PC-9 (cell line): Measurements from ENCODE around the gene CTDSP1. TPM values are rescaled to one million over a fixed set of nuclear protein-coding genes. Genes with fewer than 3 reads are reported as not detected.

Experiments
- BruUV-seq: library from RNA; stranded (reverse); fragments of 400-500 nt; replicated peaks from 2 replicates; lab custom pipeline; 2021; lab: Mats Ljungman, UMichigan
- CTCF ChIA-PET: fragments of 300-600 bp; sonication (Branson Sonifier 250); formaldehyde crosslinking; loops from one replicate; lab custom pipeline; 2022; ENCODE audit warnings: antibody characterized with exemption; lab: Charles Lee
- POLR2A ChIA-PET: fragments of 300-600 bp; sonication (Branson Sonifier 250); formaldehyde crosslinking; loops from one replicate; lab custom pipeline; 2022; ENCODE audit warnings: antibody characterized with exemption; ENCODE audit not compliant: unreplicated experiment; lab: Charles Lee
- DNase-seq, 2 experiments: peaks; one replicate each; pipeline versions ENCODE4 v3.0.0 to v3.0.0-alpha.2; 2015 to 2022; ENCODE audit warnings: mixed read lengths in 1 of 2
- H2AFZ ChIP-seq: fragments of 200-600 bp; sonication (generic); 2 replicates; pipeline ENCODE4 v1.8.1; 2017; ENCODE audit warnings: antibody characterized with exemption
- H3F3A ChIP-seq: fragments of 200-600 bp; sonication (generic); 2 replicates; pipeline ENCODE4 v1.8.1; 2017; ENCODE audit warnings: antibody characterized with exemption, mild to moderate bottlenecking, low read depth; ENCODE audit not compliant: insufficient read depth
- H3K27ac ChIP-seq: fragments of 200-600 bp; sonication (generic); 2 replicates; pipeline ENCODE4 v1.6.1; 2016; ENCODE audit warnings: mixed run types
- H3K27me3 ChIP-seq: fragments of 200-600 bp; sonication (generic); 2 replicates; pipeline ENCODE4 v1.6.1; 2016; ENCODE audit warnings: low read depth, mixed run types; ENCODE audit not compliant: insufficient read depth
- H3K36me3 ChIP-seq: fragments of 200-600 bp; sonication (generic); 2 replicates; pipeline ENCODE4 v1.6.1; 2016; ENCODE audit warnings: low read depth, mixed run types
- H3K4me1 ChIP-seq: fragments of 200-600 bp; sonication (generic); replicated peaks from 2 replicates; pipeline ENCODE4 v1.6.1; 2016; ENCODE audit warnings: mixed run types; ENCODE audit not compliant: insufficient read depth
- H3K4me2 ChIP-seq: fragments of 200-600 bp; sonication (generic); 2 replicates; pipeline ENCODE4 v1.6.1; 2017; ENCODE audit warnings: mixed run types
- H3K4me3 ChIP-seq: fragments of 200-600 bp; sonication (generic); 2 replicates; pipeline ENCODE4 v1.6.1; 2016; ENCODE audit warnings: mixed run types
- H3K79me2 ChIP-seq: fragments of 200-600 bp; sonication (generic); 2 replicates; pipeline ENCODE4 v1.6.1; 2017; ENCODE audit warnings: low read depth, mixed run types
- H3K9me2 ChIP-seq: fragments of 200-600 bp; sonication (generic); 2 replicates; pipeline ENCODE4 v1.8.1; 2017; ENCODE audit warnings: mild to moderate bottlenecking; ENCODE audit not compliant: insufficient read depth
- H3K9me3 ChIP-seq: fragments of 200-600 bp; sonication (generic); 2 replicates; pipeline ENCODE4 v1.8.1; 2016; ENCODE audit warnings: low read depth; ENCODE audit not compliant: insufficient read depth
- H4K20me1 ChIP-seq: fragments of 200-600 bp; sonication (generic); 2 replicates; pipeline ENCODE4 v1.8.1; 2017; ENCODE audit not compliant: insufficient read depth
- EZH2 ChIP-seq: fragments of 200-600 bp; sonication (generic); IDR thresholded peaks from 2 replicates; pipeline ENCODE4 v1.8.0; 2017; ENCODE audit warnings: antibody characterized with exemption, low read depth
- intact Hi-C: fragments of 100-400 bp; cut with micrococcal nuclease; formaldehyde crosslinking; loops from one replicate; pipeline ENCODE4 v1.10.0; 2022; ENCODE audit not compliant: unreplicated experiment
- total RNA-seq: library from RNA; stranded (reverse); gene quantifications from 2 replicates; pipeline ENCODE4 v1.2.3, GENCODE V29; 2021
- TF ChIP-seq, protein P1 (sequence below): fragments of 200-600 bp; sonication (generic); conservative IDR thresholded peaks from 2 replicates; pipeline ENCODE4 v1.6.1; 2017; ENCODE audit warnings: mixed run types, antibody characterized with exemption, mild to moderate bottlenecking, moderate library complexity

CTDSP1 gene
- total RNA-seq, 1 experiment from 2014 or later, result 61.8 TPM

DNA sequence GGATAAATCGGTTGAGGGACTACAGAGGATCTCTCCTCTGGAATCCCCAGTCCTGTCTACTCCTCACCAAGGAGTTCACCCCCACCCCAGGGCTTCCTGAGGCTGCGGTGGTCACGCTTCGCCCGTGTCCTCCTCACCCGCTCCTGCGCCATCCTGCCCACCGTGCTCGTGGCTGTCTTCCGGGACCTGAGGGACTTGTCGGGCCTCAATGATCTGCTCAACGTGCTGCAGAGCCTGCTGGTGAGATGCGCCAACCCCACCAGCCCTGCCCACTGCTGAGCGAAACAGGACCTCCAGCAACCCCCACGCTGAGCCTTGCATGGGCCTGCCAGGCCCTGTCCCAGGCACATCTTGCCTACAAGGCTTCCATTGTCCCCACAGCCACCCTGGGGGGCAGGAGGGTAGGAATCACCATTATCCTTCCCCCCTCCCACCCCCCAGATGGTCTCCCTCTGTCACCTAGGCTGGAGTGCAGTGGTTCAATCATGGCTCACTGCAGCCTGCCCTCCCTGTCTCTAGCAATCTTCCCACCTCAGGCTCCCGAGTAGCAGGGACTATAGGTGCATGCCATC lies 6.7 kb upstream of the CTDSP1 start:
- H3K27ac ChIP-seq, result no peak overlapping the region
- H3K4me2 ChIP-seq, result no peak overlapping the region
- H3K36me3 ChIP-seq, result no peaks in the 10 kb centered on the region
- H3K4me3 ChIP-seq, result no peak overlapping the region
- no peaks in the 10 kb centered on the region for H4K20me1 ChIP-seq
- intact Hi-C loops, result no loop called here
- peaks cover 18% of the 10 kb centered on the region for H3K4me1 ChIP-seq
- DNase-seq, result no peak
- peaks cover 21% of the 10 kb centered on the region; the same call in 1 of the 2 replicates for H3F3A ChIP-seq
- ChIA-PET POLR2A (no interaction called here), CTCF (interaction anchor here (0.8 kb wide), 1 partner anchor 110 kb away, joined by 3 read pairs; no protein-coding TSS in a partner anchor)
- no peaks in the 10 kb centered on the region for H3K27me3 ChIP-seq
- peaks cover 11% of the 10 kb centered on the region; the same call in 1 of the 2 replicates for H3K79me2 ChIP-seq
- no peaks in the 10 kb centered on the region for H3K9me3 ChIP-seq
- H2AFZ ChIP-seq, result no peak overlapping the region
- H3K9me2 ChIP-seq, result no peaks in the 10 kb centered on the region
- BruUV-seq, result no TSS peak
- no peak for TF ChIP-seq EZH2
- TF ChIP-seq, protein P1, sequence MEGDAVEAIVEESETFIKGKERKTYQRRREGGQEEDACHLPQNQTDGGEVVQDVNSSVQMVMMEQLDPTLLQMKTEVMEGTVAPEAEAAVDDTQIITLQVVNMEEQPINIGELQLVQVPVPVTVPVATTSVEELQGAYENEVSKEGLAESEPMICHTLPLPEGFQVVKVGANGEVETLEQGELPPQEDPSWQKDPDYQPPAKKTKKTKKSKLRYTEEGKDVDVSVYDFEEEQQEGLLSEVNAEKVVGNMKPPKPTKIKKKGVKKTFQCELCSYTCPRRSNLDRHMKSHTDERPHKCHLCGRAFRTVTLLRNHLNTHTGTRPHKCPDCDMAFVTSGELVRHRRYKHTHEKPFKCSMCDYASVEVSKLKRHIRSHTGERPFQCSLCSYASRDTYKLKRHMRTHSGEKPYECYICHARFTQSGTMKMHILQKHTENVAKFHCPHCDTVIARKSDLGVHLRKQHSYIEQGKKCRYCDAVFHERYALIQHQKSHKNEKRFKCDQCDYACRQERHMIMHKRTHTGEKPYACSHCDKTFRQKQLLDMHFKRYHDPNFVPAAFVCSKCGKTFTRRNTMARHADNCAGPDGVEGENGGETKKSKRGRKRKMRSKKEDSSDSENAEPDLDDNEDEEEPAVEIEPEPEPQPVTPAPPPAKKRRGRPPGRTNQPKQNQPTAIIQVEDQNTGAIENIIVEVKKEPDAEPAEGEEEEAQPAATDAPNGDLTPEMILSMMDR, result no peak

DNA sequence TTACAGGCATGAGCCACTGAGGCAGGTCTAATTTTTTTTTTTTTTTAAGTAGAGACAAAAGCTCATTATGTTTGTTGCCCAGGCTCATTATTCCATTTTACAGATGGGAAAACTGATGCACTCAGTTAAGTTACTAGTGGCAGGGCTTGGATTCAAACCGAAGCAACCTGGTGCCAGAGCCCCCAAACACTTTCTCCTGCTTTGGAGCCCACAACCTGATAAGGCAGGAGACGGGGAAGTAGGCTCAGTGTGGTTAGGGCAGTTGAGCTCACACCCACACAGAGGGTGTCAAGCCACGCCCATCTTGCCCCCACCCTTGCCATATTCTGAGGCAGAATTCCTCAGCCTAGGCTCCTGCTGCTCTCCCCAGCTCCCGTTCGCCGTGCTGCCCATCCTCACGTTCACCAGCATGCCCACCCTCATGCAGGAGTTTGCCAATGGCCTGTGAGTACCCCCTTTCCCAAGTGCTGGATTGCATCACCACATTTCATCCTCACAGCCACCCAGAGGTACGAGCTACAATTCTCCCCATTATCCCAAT lies 5.8 kb upstream of the CTDSP1 start:
- ChIA-PET POLR2A (no interaction called here), CTCF (interaction anchor here (0.6 to 0.9 kb wide), 4 partner anchors 92 to 205 kb away, joined by 3 to 10 read pairs (median 3); no protein-coding TSS in a partner anchor)
- H3K27me3 ChIP-seq, result no peaks in the 10 kb centered on the region
- no peak overlapping the region for H2AFZ ChIP-seq
- H4K20me1 ChIP-seq, result no peaks in the 10 kb centered on the region
- no peak for DNase-seq
- no peaks in the 10 kb centered on the region for H3K9me2 ChIP-seq
- H3K4me3 ChIP-seq, result no peak overlapping the region
- no peak for TF ChIP-seq EZH2
- TF ChIP-seq, protein P1, result no peak
- BruUV-seq, result no TSS peak
- peaks cover 24% of the 10 kb centered on the region; the same call in 1 of the 2 replicates for H3F3A ChIP-seq
- H3K4me1 ChIP-seq, result peaks cover 18% of the 10 kb centered on the region
- no peaks in the 10 kb centered on the region for H3K36me3 ChIP-seq
- no peak overlapping the region for H3K27ac ChIP-seq
- H3K4me2 ChIP-seq, result no peak overlapping the region
- peaks cover 16% of the 10 kb centered on the region; the same call in 1 of the 2 replicates for H3K79me2 ChIP-seq
- intact Hi-C loops, result no loop called here
- no peaks in the 10 kb centered on the region for H3K9me3 ChIP-seq

DNA sequence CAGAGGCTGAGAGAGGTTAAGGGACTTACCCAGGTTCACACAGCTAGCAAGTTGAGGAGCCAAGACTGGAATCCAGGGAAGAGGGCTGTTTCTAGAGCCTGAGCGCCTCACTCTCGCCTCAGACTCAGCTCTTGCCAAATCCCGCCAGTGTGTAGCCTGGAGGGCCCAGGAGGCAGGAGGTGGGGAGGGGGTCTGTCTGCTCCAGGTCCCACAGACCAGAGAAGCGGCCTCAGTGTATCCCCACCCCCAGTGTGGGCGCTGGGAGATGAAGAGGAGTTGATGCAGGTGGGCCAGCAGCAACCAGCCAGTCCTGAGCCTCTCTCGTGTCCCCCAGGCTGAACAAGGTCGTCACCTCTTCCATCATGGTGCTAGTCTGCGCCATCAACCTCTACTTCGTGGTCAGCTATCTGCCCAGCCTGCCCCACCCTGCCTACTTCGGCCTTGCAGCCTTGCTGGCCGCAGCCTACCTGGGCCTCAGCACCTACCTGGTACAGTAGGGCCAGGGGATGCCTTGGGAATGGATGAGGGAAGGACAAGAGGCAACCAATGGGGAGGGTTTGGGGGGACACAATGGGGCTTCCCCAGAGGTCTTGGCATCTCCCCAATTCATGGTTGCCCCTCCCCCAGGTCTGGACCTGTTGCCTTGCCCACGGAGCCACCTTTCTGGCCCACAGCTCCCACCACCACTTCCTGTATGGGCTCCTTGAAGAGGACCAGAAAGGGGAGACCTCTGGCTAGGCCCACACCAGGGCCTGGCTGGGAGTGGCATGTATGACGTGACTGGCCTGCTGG lies 5.2 kb upstream of the CTDSP1 start:
- CTCF ChIA-PET, result interaction anchor here (0.6 to 0.9 kb wide), 3 partner anchors 92 to 205 kb away, joined by 3 to 10 read pairs (median 3); no protein-coding TSS in a partner anchor
- intact Hi-C loops, result loop anchor here (5.0 kb wide), 4 partner anchors 37 to 607 kb away; partner anchors contain the start of genes CATIP and CXCR1

More for the DNA sequence above, 5.2 kb upstream of the CTDSP1 start:
- Histone ChIP-seq H3K4me1 (peaks cover 18% of the 10 kb centered on the region), H3K27ac (no peak overlapping the region), H3K9me3 (no peaks in the 10 kb centered on the region), H3F3A (peaks cover 24% of the 10 kb centered on the region; the same call in 1 of the 2 replicates), H2AFZ (no peak overlapping the region), H3K27me3 (no peaks in the 10 kb centered on the region), H3K9me2 (no peaks in the 10 kb centered on the region), H3K36me3 (no peaks in the 10 kb centered on the region), H3K79me2 (peaks cover 21% of the 10 kb centered on the region; the same call in 1 of the 2 replicates), H3K4me2 (no peak overlapping the region), H3K4me3 (no peak overlapping the region), H4K20me1 (no peaks in the 10 kb centered on the region)
- POLR2A ChIA-PET, result no interaction called here
- DNase-seq, result no peak
- BruUV-seq, result no TSS peak
- TF ChIP-seq, protein P1, result no peak
- TF ChIP-seq EZH2, result no peak
